Mucosa of gallbladder (tissue), 1 donor: ENCODE results near the gene GRN. TPM values are rescaled to one million over a fixed set of nuclear protein-coding genes. Genes with fewer than 3 reads are reported as not detected.
"Not testable (repeated sequence)": the region's sequence is repeated elsewhere in the genome, so short reads cannot be mapped to it uniquely, and the experiment has no call there.

ENCODE experiments used
- DNase-seq: peaks from one replicate; pipeline ENCODE4 v3.0.0-alpha.2; 2020; ENCODE audit warnings: low spot score
- total RNA-seq: library from RNA; stranded (reverse); gene quantifications from one replicate; pipeline ENCODE4 v1.2.1, GENCODE V29; 2021
- donor health status: DM: no; HTN: no; CAD: no.

GRN gene
- total RNA-seq, 1 donor from 2014 or later: 385 TPM

- DNase-seq: no peak
These were observed 15.7 kb downstream of the GRN start for GRCh38 chr17:44360826-44361225.

DNA sequence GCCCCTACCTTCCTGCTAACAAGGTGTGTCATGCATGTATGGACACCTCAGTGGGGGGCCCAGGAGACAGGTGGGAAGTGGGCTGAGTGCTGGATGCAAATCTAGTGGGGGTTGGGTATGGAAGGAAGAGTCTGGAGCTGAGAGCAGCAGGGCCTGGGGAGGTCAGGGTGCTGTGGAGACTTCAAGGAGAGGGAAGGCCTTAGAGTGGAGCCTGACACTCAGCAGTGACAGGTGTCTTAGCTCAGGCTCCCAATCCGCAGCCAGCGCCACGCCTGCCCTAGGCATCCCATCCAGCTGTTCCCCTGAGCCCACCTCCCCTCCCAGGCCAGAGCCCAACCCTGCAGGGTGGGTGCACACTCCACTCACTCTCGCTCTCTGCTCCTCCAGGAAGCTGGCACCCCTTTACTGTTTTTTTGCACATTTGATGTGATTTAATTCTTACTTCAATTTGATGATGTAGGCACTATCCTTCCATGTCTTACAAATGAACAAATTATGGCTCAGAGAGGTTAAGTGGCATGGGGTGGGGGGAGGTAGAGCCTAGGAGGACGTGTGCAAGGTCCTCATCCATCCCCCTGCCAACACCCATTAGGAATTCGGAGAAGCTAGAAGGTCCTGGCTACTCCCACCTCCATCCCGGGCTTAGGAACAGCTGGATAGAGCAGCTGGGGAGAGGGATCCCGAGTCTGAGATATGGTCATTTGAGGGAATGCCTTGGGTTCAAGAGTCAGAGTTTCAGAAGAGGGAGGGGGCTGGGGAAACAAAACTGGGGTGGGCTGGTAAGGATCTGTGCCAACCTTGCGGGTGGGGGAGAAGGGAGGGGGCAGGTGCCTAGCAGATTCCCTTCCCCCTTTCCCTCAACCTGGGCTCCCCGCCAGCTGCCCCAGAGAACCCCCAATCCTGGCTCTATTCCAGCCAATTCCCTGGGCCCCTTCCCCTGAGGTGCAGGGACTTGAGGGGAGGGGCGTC, 16.5 kb downstream of the GRN start:
- DNase-seq: no peak

DNA sequence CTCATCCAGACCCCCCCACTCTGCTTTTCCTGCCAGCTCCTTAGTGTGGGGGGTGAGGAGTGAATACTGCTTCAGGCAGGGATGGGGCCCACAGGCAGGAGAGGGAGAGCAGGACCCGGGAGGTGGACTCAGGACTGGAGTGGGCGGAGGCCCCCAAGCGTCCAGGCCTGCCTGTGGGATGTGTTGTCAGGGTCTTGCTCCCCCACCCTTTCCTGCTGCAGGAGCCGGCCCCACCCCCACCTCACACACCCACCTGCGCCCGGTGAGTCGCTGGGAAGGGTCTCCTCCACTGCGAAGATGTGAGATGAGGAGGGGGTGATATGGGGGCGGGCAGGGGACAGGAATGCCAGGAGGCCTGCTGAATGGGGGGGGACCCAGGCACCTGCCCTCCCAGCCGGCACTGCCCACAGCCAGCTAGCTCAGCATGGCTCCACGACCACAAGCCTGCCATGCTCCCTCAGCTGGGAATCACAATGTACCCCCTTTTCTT, 17.4 kb downstream of the GRN start:
- DNase-seq: no peak

DNA sequence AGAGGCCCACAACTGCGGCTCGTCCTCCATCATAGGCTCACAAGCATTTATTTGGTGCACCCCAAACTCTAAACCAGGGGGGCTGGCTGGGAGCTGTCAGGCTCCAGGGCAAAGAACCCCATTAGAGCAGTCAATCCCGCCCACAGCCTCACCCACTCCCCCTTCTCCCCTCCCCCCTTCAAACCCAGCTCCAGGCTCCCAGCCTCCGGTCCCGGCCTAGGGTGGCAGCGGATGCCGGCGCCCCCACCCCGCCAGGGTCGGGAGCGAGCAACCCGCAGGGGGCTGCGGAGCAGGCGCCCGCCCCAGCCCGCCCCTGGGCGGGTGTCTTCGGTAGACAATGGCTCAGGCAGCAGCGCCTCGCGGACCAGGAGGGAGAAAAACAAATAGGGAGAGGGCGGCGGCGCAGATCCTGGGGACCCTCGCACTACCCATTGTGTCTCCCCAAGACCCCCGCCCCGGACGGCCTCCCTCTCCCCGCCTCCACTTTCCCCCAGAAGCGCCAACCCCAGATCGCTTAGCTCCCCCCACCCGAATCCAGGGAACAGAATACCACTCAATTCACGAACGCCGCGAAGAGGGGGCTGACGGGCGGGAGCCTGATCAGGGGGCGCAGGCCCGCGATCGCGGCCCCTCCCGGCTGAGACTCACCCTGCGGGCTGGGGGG, 18.0 kb downstream of the GRN start:
- no peak for DNase-seq

DNA sequence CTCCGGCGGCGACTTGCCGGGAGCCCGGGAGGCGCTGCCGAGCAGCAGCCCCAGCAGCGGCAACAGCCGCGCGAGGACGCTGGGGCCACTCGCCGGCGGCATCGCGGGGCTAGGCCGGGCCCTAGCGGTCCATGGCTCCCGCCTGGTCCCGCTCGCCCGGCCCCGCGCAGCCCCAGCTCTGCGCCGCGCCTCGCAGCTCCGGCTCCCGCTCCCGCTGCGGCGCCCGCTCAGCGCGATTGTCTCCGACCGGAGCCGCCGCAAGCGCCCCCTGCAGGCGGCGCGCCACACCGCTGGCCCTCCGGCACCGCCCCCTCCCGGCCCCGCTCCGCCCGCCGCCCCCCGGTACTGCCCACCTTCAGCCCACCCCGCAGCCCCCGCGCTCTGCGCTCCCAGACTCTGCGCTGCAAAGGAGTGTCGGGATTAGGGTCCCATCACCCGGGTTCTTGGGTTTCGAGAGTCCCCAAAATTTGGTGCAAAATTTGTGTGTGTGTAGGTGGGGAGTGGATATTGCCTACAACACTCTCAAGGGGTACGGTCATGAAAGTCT, 18.6 kb downstream of the GRN start, which contains the start of gene FAM171A2:
FAM171A2 (minus strand) TSS at position 241 of the 547 bp plus-strand sequence; CDS start at position 102, 139 bp downstream.
- no peak for DNase-seq

DNA sequence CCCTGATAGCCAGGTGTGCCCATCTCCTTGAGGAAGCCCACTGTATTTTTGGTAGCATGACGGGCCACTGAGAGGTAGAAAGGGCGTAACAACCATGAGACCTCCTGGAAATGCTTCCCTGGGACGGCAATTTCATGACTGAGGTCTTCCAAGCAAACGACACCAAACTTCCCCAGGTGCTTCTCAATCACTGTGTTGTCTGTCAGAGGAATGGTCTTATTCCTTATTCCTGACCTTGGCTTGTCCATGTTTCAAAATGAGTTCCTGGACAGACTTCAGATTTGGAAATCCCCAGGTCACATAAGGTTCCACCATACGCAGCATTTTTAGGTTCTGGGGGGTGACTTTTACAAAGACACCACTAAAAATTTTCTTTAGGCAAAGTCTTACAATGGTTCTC, 19.9 kb downstream of the GRN start:
- not testable (repeated sequence) for DNase-seq

GRCh38 chr17:44367231-44367979, 22.3 kb downstream of the GRN start:
- no peak for DNase-seq

DNA sequence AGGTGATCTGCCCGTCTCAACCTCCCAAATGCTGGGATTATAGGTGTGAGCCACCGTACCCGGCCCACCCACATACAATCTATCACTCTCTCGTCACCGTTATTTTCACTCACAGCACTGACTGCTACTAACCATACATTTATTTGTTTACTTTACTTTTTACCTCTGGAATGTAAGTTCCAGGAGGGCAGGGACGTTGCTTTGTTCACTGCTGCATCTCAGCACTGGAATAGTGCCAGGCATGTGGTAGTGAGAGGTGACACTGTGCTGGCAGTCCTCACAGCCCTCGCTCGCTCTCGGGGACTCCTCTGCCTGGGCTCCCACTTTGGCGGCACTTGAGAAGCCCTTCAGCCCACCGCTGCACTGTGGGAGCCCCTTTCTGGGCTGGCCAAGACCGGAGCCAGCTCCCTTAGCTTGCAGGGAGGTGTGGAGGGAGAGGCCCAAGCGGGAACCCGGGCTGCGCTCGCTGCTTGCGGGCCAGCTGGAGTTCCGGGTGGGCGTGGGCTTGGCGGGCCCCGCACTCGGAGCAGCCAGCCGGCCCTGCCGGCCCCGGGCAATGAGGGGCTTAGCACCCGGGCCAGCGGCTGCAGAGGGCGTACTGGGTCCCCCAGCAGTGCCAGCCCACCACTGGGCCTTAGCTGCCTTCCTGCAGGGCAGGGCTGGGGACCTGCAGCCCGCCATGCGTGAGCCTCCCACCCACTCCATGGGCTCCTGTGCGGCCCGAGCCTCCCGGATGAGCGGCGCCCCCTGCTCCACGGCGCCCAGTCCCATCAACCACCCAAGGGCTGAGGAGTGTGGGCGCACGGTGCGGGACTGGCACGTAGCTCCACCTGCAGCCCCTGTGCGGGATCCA, 23.5 kb downstream of the GRN start:
- DNase-seq: not testable (repeated sequence)

- DNase-seq: not testable (repeated sequence)
These were observed 24.4 kb downstream of the GRN start for GRCh38 chr17:44369414-44370023.

DNA sequence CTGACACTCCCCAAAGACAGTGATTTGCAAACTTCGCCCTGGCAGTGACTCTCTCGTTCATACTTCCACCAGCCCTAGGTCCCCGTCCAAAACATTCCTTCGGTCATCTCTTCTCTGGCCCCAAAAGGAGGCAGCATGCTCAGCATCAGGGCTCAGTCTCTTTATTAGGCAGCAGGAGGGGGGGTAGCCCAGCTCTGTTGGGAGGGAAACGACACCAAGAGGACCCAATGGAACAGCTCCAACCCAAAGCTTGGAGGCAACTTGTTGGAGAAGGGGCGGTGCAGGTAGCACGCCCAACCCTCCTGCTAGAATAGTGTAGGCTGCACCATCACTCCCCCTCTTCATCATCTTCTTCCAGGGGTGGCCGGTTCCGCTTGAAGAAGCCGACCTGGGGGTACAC, 26.9 kb downstream of the GRN start:
- no peak for DNase-seq

- no peak for DNase-seq
These were observed 29.4 kb downstream of the GRN start for GRCh38 chr17:44374306-44375195.

DNA sequence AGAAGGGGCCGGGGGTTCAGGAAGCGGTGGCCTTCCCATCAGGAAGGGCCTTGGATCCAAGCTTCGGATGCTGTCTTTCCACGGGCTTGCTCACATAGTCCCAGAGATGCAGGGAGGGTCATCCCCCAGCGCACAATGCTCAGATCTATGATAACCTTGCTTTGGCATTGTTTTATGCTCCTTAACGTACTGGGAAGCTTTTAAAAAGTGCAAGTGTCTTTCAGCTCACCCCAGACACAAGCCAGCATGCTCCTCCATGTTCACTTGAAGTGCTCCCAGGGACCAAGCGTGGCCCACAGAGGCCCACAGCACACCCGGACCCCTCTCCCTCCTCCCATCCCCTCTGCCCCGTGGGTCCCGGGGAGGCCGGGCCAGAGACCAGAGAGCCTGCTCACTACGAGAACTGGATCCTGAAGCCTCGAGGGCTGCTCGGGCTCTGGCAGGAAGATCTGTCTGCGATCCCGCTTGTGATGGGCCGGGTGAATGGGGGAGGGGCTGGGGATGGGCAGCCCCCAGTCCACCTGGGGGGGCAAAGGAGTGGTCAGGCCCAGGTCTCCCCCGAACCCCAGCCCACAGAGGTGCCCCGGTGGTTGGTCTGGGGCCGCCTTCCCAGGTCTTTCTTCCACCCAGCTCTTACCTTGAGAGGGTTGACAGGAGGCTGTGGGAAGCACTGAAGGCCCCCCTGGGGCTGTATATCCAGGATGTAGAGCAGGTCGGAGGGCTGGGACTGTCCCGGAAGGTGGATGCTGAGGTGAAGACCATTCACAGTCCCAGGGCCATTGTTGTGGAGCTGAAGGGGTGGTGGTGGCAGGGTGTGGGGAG, 30.3 kb downstream of the GRN start:
- DNase-seq: no peak

- no peak for DNase-seq
These were observed 31.0 kb downstream of the GRN start for GRCh38 chr17:44376124-44376523.

- DNase-seq: no peak
These were observed 31.7 kb downstream of the GRN start for GRCh38 chr17:44376779-44377178.

DNA sequence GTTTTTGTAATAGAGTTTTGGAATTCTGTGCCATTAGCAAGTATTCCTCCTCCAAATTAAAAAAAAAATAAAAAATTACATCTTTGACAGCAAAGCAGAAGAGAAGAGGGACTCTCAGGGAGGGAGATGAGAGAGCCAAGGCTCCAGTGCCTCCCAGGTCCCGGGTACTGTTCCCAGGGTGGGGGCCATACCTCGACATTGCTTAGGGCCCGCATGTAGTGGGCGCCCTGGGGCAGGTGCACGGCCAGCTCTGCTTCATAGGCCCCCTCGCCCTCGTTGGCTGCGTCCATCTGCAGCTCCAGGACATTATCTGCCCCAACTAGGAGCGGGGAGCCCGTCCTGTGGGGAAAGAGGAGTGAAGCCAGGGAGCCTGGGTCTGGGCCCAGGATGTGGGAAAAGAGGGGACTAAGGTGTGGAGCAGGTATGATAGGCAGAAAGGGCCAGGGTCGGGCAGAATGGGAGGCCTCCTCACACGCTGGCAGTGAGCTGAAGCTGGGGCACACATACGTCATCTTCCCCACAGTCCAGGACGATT, 33.1 kb downstream of the GRN start:
- no peak for DNase-seq

DNA sequence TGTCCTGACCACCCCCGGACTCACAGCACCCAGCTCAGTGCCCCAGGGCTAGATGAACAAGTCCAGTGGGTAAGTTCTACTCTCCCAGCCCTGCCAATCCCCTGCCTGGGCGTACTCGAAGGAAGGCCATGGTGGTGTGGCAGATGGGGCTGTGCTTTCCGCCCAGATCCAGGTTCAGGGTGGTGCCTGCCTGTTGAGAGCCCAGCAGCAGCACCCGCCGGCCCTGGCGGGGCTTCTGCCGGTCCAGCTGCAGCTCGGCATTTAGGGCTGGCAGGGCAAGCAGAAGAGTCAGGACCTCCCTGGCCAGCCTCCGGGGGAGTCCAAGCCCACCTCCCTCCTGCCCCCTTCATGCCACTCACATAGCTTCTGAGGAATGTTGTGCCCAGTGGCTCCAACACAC, 34.8 kb downstream of the GRN start:
- no peak for DNase-seq

- no peak for DNase-seq
These were observed 35.7 kb downstream of the GRN start for GRCh38 chr17:44380767-44381166.

- no peak for DNase-seq
These were observed 36.8 kb downstream of the GRN start for GRCh38 chr17:44381810-44382305.
